ENCODE measurements around the gene HCFC1R1. TPM values are rescaled to one million over a fixed set of nuclear protein-coding genes. Genes with fewer than 3 reads are reported as not detected.

The HCFC1R1 gene
- total and polyA plus RNA-seq, 2 experiments from 2014 or later = 30.2 to 192 TPM

- Mint-ChIP-seq H3K27ac (no peak overlapping the region), H3K4me1 (peaks cover 32% of the 10 kb centered on the region), H3K4me3 (no peak overlapping the region), H3K36me3 (ENCODE audit: low read depth) (no peaks in the 10 kb centered on the region), H3K9me3 (no peaks in the 10 kb centered on the region), H3K27me3 (ENCODE audit: insufficient read depth, low read depth, poor library complexity) (peaks cover 7% of the 10 kb centered on the region)
- Histone ChIP-seq H4K20me1 (replicated peaks; ENCODE audit: insufficient read depth) (no peaks in the 10 kb centered on the region), H3K27ac (ENCODE audit: low read depth) (no peak overlapping the region), H3K4me2 (no peak overlapping the region), H3K36me3 (ENCODE audit: insufficient read depth) (no peaks in the 10 kb centered on the region), H3K79me2 (replicated peaks; ENCODE audit: insufficient read depth) (no peaks in the 10 kb centered on the region), H3K9me2 (ENCODE audit: insufficient read depth) (no peaks in the 10 kb centered on the region), H3K4me1 (ENCODE audit: insufficient read depth) (peaks cover 24% of the 10 kb centered on the region), H2AFZ (no peak overlapping the region), H3K27me3 (ENCODE audit: insufficient read depth) (no peaks in the 10 kb centered on the region), H3F3A (replicated peaks; ENCODE audit: low read depth) (peaks cover under 1% of the 10 kb centered on the region; the same call in 1 of the 2 replicates), H3K4me3 (no peak overlapping the region)
- no peak for DNase-seq (ENCODE audit: low spot score)
- TF ChIP-seq CTCF (conservative IDR thresholded peaks at IDR 0.05; ENCODE audit: low read depth in 2 of 2) = no peak
- TF ChIP-seq EZH2 (IDR thresholded peaks at IDR 0.05; ENCODE audit: low read depth, unreplicated experiment) = no peak
- TF ChIP-seq ETS1 (IDR thresholded peaks at IDR 0.05) = no peak
- TF ChIP-seq ZNF331 (CRISPR knock-in tag; IDR thresholded peaks at IDR 0.05; ENCODE audit: low read depth) = no peak
- TF ChIP-seq ZNF114 (CRISPR knock-in tag; IDR thresholded peaks at IDR 0.05) = no peak
- ATAC-seq = no peak
Measured at GRCh38 chr16:2987833-2988232, 35.9 kb downstream of the HCFC1R1 start.

GRCh38 chr16:2987286-2987685, 36.5 kb downstream of the HCFC1R1 start:
- Mint-ChIP-seq H3K27ac (no peak overlapping the region), H3K4me3 (no peak overlapping the region), H3K4me1 (peaks cover 36% of the 10 kb centered on the region), H3K36me3 (ENCODE audit: low read depth) (no peaks in the 10 kb centered on the region), H3K27me3 (ENCODE audit: insufficient read depth, low read depth, poor library complexity) (peaks cover 9% of the 10 kb centered on the region), H3K9me3 (no peaks in the 10 kb centered on the region; the same call in 2 of the 3 replicates)
- no peak for DNase-seq (ENCODE audit: low spot score)
- Histone ChIP-seq H2AFZ (no peak overlapping the region), H3K4me1 (ENCODE audit: insufficient read depth) (peaks cover 28% of the 10 kb centered on the region), H3F3A (replicated peaks; ENCODE audit: low read depth) (peaks cover 5% of the 10 kb centered on the region; the same call in 1 of the 2 replicates), H3K27me3 (ENCODE audit: insufficient read depth) (no peaks in the 10 kb centered on the region), H3K9me2 (ENCODE audit: insufficient read depth) (no peaks in the 10 kb centered on the region), H4K20me1 (replicated peaks; ENCODE audit: insufficient read depth) (no peaks in the 10 kb centered on the region), H3K4me3 (no peak overlapping the region), H3K79me2 (replicated peaks; ENCODE audit: insufficient read depth) (no peaks in the 10 kb centered on the region), H3K27ac (ENCODE audit: low read depth) (no peak overlapping the region), H3K4me2 (no peak overlapping the region), H3K36me3 (ENCODE audit: insufficient read depth) (no peaks in the 10 kb centered on the region)
- no peak for ATAC-seq
- TF ChIP-seq ZNF331 (CRISPR knock-in tag; IDR thresholded peaks at IDR 0.05; ENCODE audit: low read depth) = no peak
- TF ChIP-seq EZH2phosphoT487 (IDR thresholded peaks at IDR 0.05; ENCODE audit: unreplicated experiment) = no peak
- no peak for TF ChIP-seq CTCF (conservative IDR thresholded peaks at IDR 0.05; ENCODE audit: low read depth in 2 of 2)
- TF ChIP-seq JUNB (IDR thresholded peaks at IDR 0.05; ENCODE audit: unreplicated experiment) = no peak
- TF ChIP-seq STAT1 (IDR thresholded peaks at IDR 0.05; ENCODE audit: unreplicated experiment) = no peak
- TF ChIP-seq POLR2AphosphoS5 (IDR thresholded peaks at IDR 0.05; ENCODE audit: low read depth) = no peak
- no peak for TF ChIP-seq REST (IDR thresholded peaks at IDR 0.05; ENCODE audit: unreplicated experiment)
- TF ChIP-seq CREB1 (CRISPR knock-in tag; IDR thresholded peaks at IDR 0.05; ENCODE audit: low read depth) = no peak

All from GM23338 (cell line).